ENCODE measurements around the gene C10orf62. TPM values are rescaled to one million over a fixed set of nuclear protein-coding genes. Genes with fewer than 3 reads are reported as not detected.

The C10orf62 gene
- total and polyA plus RNA-seq, 10 of the 15 experiments (the other 5 are each of a cell fraction or from before 2014, with no cell fraction given), result not detected

GRCh38 chr10:97571622-97572021 lies 17.9 kb upstream of the C10orf62 start (continued):
- no peak for TF ChIP-seq ATF3 (IDR thresholded peaks at IDR 0.05; ENCODE audit: borderline replicate concordance, extremely low read depth, low read depth, low read length)
- no peak for TF ChIP-seq SUZ12 (IDR thresholded peaks at IDR 0.05; ENCODE audit: unreplicated experiment)
- TF ChIP-seq TBL1XR1 (IDR thresholded peaks at IDR 0.05; ENCODE audit: low read depth, low read length), result no peak
- TF ChIP-seq PKNOX1 (IDR thresholded peaks at IDR 0.05), result no peak
- no peak for TF ChIP-seq ASH2L (IDR thresholded peaks at IDR 0.05; ENCODE audit: borderline replicate concordance, low read depth)

GRCh38 chr10:97572214-97572989 lies 17.1 kb upstream of the C10orf62 start, which contains the start of gene ANKRD2:
Gene ANKRD2 (plus strand): TSS chr10:97572779. CDS start chr10:97572789, 10 bp downstream.
- Histone ChIP-seq H3K27ac (ENCODE audit: control insufficient read depth, insufficient read depth) (no peak within 1 kb of the TSS), H3K9ac (ENCODE audit: control insufficient read depth, insufficient read depth, low read length) (no peak within 1 kb of the TSS), H3K27me3 (replicated peaks in 1 of 2; ENCODE audit: control insufficient read depth in 2 of 2, insufficient read depth in 2 of 2, low read length in 1 of 2) (no peaks in the 10 kb centered on the region), H3K4me1 (ENCODE audit: control insufficient read depth, insufficient read depth, low read length) (no peaks in the 10 kb centered on the region), H3K4me2 (ENCODE audit: control insufficient read depth, insufficient read depth) (no peak within 1 kb of the TSS), H3K9me3 (replicated peaks; ENCODE audit: control insufficient read depth, insufficient read depth, low read length) (no peaks in the 10 kb centered on the region), H3K4me3 (no peak within 1 kb of the TSS), H3K79me2 (ENCODE audit: control insufficient read depth, insufficient read depth, low read length) (no peaks in the 10 kb centered on the region), H3K36me3 (ENCODE audit: control insufficient read depth in 2 of 2, insufficient read depth in 2 of 2, low read length in 1 of 2) (no peaks in the 10 kb centered on the region), H2AFZ (ENCODE audit: control insufficient read depth, low read depth, low read length) (no peak within 1 kb of the TSS), H4K20me1 (ENCODE audit: control insufficient read depth, insufficient read depth) (no peaks in the 10 kb centered on the region)
- ChIA-PET CTCF (interaction anchor here (0.6 to 3.9 kb wide), 30 partner anchors 10 to 159 kb away, joined by 3 to 29 read pairs (median 4); partner anchors contain the start of genes AVPI1 and HOGA1), RAD21 (ENCODE audit: unreplicated experiment) (interaction anchor here (0.9 to 2.3 kb wide), 11 partner anchors 14 to 129 kb away, joined by 3 to 8 read pairs (median 3); partner anchors contain the start of gene AVPI1), SMC1A (ENCODE audit: uncharacterized antibody, unreplicated experiment) (interaction anchor here (0.8 to 1.9 kb wide), 8 partner anchors 9 to 160 kb away, joined by 3 to 9 read pairs (median 4); partner anchors contain the start of gene HOGA1), POLR2A (interaction anchor here (0.6 kb wide), 1 partner anchor 62 kb away, joined by 5 read pairs; no protein-coding TSS in a partner anchor)
- intact Hi-C loops (cut with micrococcal nuclease; ENCODE audit: unreplicated experiment), result loop anchor here (1.0 to 2.0 kb wide), 2 partner anchors 40 to 158 kb away; no protein-coding TSS in a partner anchor
- 55% methylated on average over 16 of the region's 16 CpGs for WGBS (ENCODE audit: insufficient coverage, insufficient replicate concordance, low lambda C conversion rate, missing lambda C conversion rate)
- in situ Hi-C loops (cut with MboI), result no loop called here
- no TSS peak for BruUV-seq (replicated peaks)
- FAIRE-seq (peak; percentile 76), DNase-seq (ENCODE audit: low read depth, low spot score) (no peak), ATAC-seq (peak; percentile 97)
- TF ChIP-seq BHLHE40 (IDR thresholded peaks at IDR 0.05; ENCODE audit: borderline replicate concordance in 1 of 2, low read depth in 2 of 2, low read length in 1 of 2) (no peak), ATF3 (IDR thresholded peaks at IDR 0.05; ENCODE audit: borderline replicate concordance, extremely low read depth, low read depth, low read length) (no peak), NR2C2 (IDR thresholded peaks at IDR 0.05; ENCODE audit: borderline replicate concordance, control insufficient read depth, insufficient read length, low read depth) (no peak), MAX (IDR thresholded peaks at IDR 0.05; ENCODE audit: low read depth, low read length) (0 out of 2 replicates have a peak, but pooled peaks have one; percentile 29), YY1 (IDR thresholded peaks at IDR 0.05; ENCODE audit: low read depth, low read length) (0 out of 2 replicates have a peak, but pooled peaks have one; percentile 35), RAD21 (IDR thresholded peaks at IDR 0.05; ENCODE audit: insufficient read depth, low read depth, low read length) (peak; percentile 73), RUNX3 (IDR thresholded peaks at IDR 0.05; ENCODE audit: low read length) (no peak), ATF2 (IDR thresholded peaks at IDR 0.05; ENCODE audit: low read length) (no peak), HDAC6 (IDR thresholded peaks at IDR 0.05; ENCODE audit: unreplicated experiment) (no peak), RFX5 (IDR thresholded peaks at IDR 0.05; ENCODE audit: low read depth, low read length) (no peak), PML (IDR thresholded peaks at IDR 0.05; ENCODE audit: low read length) (no peak), SUZ12 (IDR thresholded peaks at IDR 0.05; ENCODE audit: unreplicated experiment) (no peak)
